HG03139 (cell line): ENCODE results near the gene STPG2.

Source experiments
- ATAC-seq: cut with Tn5 transposase; IDR thresholded peaks from one replicate; pipeline ENCODE4 v1.9.1; 2021; ENCODE audit not compliant: unreplicated experiment

STPG2 gene

DNA sequence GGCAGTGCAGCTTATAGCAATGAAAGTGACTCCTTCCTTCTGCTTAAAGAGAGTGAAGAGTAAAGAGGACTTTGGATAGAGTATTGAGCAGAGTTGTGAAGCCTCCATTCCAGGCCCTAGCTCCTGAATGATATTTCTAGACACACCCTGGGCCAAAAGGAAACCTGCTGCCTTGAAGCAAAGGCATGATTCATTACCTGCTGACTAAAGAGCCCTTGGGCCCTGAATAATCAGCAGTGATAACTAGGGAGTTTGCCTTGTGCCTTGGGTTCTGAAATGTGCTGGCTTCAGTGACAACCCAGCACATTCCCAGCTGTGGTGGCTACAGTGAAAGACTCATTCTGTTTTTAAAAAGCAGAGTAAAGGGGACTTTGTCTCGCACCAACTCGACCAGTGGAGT is 49.2 kb downstream of the STPG2 start:
- ATAC-seq, result no peak

DNA sequence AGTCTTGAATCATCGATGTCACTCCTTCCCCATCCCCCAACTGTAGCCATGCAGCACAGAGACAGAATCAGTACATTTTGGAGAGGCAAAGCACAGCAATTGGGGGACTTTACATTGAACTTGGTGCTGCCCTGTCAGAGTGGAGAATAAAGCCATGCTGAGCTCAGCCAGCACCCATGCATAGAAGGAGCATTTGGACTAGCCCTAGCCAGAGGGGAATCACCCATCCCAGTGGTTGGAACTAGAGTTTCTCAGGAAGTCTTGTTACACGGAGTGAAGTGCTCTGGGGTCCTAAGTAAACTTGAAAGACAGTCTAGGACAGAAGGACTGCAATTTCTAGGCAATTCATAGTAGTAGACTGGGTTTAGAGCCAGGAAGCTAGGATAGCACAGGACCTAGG is 49.6 kb downstream of the STPG2 start:
- ATAC-seq, result no peak

DNA sequence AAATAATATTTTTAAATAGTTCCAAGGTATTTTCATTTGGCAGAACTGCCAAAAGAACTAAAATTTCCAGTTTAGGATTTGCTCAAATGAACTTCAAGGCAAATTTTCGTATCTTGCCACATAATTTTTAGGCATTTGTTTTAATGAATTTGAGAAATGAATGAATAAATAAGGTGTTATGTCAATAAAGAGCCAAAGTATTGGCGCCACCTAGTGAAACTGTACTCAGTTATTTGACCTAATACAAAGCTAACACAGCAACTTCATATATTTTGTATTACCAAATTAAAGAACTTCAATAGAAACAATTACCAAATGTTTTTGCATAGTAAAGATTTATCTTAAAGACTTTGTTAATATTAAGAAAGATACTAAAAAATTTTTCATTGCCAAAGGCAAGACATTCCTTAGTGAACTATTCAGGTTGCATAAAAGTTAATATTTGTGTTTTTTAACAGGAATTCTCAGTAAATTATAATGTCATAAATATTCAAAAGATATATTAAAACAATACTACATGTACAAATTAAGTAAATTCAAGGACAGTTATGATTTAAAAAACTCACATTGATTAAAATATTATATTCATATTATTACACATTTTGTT is 50.3 kb downstream of the STPG2 start:
- ATAC-seq, result no peak

DNA sequence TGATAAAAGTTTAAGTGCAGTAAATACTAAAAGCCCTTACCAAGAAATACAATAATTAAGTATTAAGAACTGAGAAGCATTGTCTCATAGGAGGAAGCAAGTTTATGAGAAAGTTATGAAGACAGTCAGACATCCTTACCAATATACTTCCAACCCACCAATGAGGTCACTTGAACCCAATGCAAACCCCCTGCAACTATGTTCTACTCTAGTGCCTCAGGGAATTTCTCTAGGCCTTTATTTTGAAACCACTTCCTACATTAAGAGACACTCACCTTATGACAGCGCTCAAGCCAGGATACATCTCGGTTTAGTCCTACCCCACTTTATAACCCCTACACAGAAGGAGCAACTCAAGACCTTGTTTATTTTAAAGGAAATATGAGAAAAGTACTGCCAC is 61.3 kb downstream of the STPG2 start:
- no peak for ATAC-seq

DNA sequence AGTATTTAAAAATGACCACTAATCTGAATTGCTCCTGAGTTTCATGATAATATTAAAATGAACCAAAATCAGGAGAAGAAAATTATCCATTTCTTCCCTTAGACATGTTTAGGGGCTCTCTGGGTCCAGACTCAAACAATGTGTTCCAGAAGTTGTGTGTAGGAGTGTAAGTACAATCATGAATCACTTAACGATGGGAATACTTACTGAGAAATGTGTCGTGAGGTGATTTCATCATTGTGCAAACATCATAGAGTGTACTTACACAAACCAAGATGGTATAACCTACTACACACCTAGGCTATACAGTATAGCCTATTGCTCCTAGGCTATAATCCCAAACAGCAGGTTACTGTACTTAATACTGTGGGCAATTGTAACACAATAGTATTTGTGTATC is 74.8 kb downstream of the STPG2 start:
- ATAC-seq, result no peak

DNA sequence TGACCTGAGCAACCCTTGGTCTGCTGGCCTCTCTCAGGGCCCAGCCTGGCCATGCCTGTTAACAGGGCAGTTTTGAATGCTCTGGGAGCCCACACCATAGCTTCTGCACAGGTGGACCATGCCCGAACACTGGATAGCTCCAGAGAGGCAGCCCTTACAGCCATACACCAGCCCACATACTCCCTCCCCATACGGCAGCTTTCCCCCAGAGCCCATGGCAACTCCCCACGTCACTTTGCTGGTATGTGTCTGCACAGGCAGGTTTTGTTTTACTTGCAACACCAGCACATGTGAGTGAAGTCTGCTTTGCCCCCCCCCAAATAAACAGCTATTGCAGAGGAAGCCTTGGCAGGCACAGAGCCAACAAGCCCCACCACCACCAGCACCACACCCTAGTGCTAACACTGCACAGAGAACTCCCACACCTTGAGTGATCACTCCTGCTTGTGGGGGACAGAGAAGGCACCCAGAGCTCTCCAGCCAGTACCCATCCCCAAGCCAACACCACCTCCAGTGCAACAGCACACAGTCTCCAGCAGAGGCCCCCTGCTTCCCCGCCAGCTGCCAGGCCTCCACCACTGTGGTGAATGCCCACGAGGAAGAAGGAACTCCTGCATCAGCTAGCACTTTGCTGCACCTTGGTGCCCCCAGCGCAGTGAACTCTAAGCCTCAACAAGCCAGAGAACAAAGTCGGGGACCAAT is 87.3 kb downstream of the STPG2 start:
- no peak for ATAC-seq

DNA sequence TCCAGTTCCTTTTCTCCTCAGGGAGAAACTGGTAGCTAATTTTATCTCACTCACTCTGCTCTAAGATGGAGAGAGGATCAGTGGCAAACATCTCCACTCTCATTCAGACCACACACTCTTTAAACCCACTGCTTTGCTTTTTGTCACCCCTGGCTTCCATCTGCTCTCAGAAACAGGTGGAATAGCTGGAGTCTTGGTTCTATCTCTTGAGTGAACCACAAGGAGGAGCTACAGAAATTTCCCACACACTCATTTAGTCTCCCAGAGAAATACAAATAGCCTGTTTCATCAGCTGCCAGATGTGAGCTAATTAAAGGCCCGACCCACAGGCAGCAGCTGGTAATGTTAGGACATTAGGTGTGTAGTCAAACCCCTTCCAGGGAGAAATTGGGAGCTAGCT is 96.6 kb downstream of the STPG2 start:
- no peak for ATAC-seq

DNA sequence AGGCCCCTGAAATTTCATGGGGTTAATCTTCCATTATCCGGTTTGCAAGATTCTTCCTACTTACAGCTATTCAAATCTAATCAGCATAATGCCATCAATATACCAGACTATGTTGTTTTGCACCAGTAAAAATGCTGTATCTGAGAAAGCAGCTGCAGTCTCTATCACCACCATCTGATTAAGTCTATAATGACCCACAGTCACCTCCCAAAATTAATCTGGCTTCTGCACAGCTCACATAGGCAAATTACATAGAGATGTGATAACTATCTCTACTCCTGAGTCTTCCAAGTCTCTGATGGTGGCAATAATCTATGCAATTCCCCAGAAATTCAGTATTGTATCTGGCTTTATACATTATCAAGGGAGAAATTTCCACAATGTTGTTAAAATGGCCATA is 113.2 kb downstream of the STPG2 start:
- no peak for ATAC-seq

DNA sequence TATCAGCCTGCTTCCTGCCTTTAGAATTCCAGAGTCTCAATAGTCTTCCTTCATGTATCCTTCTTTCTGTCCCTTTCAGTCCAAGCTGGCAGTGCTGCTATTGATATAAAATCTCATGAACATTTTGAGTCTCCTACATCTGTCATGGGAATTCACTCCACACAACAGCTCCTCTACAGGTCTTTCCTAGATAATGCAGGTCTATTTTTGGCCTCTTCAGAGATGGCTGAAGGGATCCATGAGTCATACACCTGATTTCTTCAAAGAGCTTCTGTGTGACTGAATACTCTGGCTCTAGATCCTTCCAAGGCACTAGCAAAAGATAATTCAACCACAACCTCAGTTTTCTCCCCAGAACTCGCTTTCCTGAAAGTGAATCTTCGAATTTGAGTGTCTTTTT is 115.4 kb downstream of the STPG2 start:
- no peak for ATAC-seq

DNA sequence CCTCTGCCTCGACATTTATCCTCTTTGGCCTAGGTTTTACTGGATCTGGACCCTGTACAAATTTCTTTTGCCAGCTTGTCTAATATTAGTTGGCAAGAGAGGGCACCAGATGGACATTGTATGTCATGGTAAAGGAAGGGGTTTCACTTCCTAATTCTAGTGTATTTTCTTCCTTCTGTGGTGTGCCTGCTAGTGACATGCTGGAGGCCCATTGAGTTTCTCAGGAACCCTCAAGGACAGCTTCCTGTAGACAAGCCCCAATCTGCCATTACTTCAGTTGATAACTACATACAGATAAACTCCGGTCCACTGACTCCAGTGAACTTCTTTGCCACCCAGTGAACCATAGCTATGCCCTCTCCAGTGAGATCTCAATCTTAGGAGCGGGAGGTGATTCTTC is 116.9 kb downstream of the STPG2 start:
- ATAC-seq, result no peak

DNA sequence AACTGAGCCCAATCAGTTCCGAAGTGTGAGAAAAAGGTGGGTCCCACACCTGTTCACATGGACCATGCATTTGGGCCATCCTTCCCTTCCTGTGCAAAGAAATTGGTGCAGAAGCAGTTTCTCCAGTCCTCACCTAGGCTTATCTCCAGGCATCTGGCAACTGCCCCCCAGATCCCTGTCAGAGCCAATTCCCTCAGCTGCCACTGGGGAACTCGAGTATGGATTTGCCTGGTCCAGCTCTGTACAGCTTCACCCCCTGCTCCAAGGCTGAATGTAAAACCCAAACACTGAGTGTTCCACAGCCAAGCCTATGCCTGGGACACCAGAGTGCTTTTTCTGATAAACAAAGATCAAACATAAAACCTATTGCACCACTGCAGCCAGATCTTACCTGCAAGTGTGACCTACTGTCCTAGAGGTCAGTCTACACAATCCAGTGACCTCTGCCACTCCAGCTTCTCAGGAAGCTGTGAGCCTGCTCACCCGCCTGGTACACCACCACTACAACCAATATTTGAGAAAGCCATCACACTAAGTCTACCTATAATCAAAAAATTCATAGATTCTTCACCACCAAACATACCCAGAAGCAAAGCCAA is 136.4 kb downstream of the STPG2 start:
- no peak for ATAC-seq

DNA sequence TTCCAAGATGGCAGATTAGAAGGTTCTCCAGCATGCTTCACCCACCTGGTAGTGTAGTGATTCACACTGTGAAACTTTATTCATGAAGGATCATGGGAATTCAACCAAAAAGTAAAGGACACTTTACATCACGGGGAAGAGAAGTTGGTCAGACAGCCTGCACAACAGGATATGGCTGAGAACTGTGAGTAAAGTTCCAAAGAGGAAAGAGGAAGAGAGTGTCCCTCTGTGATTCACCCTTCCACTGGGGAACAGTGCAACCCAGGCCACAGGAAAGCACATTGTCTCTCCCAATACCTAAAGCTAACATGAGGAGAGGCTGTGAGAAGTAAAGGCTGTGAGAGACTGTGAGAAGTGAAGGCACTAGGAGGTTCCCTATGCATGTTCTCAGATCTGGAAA is 137.2 kb downstream of the STPG2 start:
- ATAC-seq, result no peak

DNA sequence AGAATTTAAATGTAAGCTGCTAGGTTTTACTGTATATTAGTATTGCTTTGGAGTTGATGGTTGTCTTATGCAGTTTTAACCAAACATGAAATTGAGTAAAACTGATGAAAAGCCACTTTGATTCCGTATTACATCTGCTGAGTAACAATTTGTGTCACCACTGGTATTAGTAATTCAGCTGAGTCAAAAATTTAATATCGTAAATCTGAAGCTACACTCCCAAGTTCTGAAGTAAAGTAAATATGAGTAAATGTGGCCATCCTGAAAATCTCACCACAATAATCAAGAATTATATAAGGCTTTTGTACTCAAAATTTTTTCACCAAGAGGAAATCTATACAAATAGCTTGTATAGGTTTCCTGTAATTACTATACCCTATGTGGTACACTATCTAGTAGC is 142.3 kb downstream of the STPG2 start:
- no peak for ATAC-seq

DNA sequence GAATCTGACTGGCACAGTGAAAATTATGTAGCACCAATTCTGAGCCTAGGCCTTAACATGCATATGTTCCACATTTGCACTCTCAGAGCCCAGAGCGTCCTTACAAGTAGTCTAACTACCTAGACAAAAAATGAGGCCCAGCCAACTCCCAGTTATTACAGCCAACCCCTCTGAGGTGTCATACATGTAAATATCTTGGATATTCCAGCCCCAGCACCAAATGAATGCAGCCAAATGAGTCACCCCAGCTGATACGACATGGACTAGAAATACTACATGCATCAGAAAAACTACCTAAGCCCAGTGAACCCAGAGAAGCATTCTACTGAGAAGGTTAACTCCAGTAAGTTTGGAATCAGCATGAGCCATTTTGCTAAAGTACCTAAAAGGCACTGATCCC is 145.1 kb downstream of the STPG2 start:
- ATAC-seq, result no peak

DNA sequence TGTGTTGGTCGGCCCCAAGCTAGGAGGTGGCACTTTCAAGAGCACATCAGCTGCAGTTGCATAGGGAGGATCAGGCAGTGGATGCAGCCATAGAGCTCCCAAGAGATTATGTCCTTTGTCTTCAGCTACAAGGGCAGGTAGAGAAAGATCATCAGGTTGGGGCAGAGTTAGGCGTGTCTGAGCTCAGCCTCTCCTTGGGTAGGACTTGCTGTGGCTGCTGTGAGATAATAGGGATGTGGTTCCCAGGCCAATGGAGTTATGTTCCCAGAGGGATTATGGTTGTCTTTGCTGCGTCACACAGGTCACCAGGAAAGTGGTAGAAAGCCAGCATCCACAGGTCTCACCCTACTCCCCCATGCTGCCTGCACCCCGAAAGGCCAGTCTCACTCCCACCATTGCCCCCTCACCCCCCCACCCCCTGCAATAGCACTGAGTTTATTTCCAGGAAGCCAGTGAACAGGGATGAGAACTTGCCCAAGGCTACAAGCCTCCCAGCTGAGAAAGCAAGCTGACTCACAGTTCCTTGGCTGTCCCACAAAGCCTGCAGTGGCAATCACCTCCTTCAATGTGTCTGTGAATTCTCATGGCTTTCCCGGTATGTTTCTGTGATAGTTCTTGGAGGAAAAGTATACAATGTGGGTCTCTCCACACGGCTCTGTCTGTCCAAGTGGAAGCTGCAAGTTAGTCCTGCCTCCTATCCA is 148.4 kb downstream of the STPG2 start:
- ATAC-seq, result no peak

DNA sequence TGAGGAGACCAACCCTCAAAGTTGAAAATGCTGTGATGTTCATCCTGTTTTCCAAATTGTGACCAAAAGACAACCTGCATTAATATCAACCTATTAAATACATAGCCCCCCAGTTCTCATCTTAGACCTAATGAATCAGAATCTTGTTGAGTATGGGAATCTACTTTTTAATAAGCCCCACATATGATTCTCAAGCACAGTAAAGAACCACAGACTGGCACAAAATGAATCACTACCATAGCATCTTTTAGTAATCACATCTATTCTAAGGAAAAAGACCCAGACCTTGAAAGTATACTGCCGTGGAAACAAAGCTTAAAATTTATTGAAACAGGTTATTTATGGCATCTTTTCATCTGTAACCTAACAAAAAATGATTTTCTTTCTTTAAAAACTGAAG is 152.9 kb downstream of the STPG2 start:
- ATAC-seq, result no peak

DNA sequence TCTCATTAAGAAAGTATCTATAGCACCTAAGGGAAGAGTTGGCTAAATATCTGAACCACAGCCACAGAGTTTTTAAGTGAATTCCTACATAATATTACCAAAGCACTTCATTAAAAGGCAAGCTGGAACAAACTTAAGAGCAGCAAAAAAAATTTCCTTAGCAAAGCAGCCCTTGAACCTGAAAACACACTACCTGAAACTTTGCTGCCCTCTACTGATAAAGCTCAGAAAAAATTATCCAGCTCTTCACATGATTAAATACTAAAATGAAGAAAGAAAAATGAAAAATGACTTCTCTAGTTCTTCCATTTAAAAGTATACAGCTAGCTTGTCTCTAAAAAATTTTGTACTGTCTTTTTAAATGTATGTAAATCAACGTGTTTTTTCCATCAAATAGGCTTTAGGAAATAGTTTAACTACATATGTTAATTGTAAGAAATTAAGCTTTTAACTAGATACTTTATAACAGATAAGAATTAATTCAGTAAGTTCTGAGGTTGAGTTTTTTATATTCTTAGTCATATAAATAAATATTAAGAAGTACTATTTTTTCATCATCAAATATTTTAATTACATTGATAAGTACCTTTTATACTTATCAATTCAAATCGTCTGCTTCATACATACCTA is 156.1 kb downstream of the STPG2 start:
- no peak for ATAC-seq

DNA sequence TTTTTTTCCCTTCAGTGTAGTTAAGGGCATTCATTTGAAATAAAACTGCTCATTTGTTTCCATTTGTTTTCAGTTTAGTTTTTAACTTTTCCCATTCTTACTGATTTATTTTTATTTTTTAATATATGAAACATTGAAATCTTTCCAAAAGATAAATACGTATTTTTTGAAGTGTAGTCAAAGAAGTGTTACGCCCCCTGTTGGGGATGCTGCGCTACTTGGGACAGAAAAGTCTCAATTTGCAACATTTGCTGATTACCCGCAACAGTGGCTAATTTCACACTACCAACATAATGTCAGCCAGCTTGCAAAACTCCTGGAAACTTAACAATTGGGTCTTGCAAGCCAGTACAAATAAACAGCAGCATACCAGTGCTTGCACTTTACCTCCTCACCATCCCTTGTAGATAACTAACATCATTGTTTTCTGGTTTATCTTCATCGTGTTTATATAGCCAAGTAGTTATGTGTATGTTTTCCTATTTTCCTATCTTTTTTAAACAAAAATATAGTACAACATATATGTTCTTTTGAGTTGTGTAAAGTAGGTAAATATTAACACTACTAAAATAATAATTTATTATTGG is 158.6 kb downstream of the STPG2 start:
- ATAC-seq, result no peak

DNA sequence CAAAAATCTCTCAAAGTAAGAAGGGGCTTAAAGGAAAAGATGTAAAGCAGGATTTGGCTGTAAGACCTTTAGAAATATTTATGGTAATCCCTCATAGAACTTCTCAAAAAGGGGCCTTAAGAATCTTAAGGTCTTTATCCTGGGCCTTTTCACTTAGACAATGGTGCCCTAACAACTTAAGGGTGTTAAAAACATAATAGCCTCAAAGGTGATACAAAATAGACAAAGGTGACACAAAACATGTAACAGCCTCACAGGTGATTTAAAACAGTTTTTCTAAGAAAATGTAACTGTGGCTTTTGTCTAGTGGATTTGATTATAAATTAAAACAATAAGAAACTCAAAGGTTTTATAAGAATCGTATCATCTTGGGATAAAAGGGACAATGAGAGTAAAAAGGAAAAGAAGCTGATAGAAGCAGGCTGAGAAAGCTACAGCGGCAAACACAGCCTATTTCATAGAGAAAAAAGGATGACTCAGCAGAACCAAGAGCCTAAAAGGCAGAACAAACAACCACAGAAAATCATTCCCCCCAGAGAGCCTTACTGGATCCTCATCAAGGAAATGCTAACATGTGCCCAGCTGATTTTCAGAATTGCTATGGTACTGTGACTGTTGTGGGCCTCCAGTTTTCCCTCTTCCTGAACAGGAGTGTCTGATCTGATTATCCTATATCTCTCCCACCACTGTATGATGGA is 164.3 kb downstream of the STPG2 start:
- ATAC-seq, result no peak

DNA sequence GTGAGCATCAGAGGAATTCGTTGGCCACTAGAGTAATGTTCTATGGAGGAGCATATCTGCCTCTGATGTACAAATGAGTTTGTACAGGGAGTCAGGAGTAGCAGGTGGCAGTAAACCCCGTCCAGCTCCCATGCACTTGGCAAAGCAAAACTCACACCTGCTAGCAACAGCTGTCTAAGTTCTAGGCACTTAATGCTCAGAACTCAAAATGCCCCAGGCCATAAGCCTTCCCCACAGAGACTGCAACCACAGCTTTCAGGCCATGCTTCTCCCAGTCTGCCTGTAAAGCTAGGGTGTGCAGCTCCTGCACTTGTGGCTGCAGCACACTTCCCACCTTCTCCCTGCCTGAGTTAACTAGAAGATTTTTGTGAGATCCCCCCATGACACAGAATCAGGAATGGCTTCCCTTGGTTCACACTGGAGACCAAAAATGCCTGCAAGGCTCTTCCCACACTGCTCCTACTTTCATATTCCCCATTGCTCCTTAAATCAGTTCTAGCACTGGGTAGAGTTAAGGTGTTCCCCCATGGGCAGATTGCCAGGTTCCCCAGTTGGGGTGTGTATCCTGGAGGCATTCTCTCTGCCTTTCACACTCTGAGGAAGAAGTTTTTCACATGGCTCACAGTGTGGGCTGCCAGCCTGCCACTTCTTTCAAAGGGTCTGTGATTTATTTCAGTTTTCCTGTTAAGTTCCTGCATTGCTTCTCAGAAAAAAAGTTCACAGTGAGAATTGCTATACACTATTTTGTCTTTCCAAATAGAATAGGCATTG is 189.9 kb downstream of the STPG2 start:
- no peak for ATAC-seq
